HUDEP-2 (cell line): Measurements from ENCODE around the gene PLEKHG5.

Experiments used
- DNase-seq, 76 experiments: peaks; one replicate each; lab custom pipeline; 2025; ENCODE audit not compliant: unreplicated experiment in 76 of 76; lab: John Stamatoyannopoulos, UW

Gene PLEKHG5

DNA sequence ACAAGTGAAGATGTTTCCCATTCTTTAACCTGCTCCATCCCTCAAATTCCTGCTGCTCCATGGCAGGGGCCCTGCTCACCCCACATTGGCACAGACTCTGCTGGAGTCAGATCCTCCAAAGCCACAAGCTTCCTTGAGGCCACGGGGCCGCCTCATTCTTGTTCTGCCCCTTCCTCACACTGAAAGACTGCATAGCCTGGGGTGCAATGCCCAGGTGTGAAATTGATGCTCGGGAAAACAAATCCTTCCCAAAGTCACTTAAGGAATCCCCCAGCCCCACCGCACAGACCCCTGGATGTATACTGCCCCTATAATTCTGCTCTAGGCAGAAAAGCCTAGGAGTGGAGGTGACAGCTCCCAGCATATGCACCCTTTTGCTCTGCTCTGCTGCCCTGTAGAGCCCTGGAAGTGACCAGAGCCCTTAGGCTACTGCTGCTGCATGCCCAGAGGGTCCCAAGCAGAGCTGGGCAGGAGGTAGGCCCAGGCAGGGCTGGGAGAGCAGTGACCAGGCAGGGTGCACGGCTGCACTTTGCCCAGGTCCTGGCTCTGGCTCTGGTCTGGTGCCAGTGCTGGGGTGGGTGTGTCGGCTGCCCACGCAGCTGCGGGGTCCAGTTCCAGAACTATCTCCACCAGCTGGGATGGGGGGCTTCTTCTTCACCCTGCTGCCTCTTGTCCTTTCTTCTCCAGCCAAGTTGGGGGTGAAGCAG, 73.4 kb downstream of the PLEKHG5 start:
- no peak for DNase-seq
